Measurements from ENCODE around the gene MYF5. TPM values are rescaled to one million over a fixed set of nuclear protein-coding genes. Genes with fewer than 3 reads are reported as not detected.

Gene MYF5
- total RNA-seq, 1 experiment from 2014 or later: not detected

DNA sequence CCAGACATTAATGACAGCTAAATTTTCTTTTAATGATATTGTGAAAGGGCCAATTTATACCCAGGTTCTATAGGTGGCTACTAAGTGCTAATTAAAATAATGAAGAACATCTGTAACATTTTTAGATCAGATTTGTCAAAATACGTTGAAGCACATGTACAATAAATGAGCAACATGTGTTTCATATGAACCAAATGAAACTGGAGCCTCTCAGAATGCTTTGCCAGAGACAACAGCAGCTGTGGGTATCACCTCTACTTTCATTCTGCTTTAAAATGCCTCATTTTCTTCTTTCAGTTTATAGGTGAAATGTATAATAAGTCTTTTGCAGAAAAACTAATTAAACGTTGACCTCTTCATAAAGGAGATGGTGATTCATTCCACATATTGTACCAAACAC is 35.4 kb upstream of the MYF5 start:
- no peaks in the 10 kb centered on the region for H3K79me2 ChIP-seq (ENCODE audit: low read depth)
- ChIA-PET CTCF (interaction anchor here (0.8 kb wide), 1 partner anchor 1089 kb away, joined by 3 read pairs; no protein-coding TSS in a partner anchor), POLR2A (ENCODE audit: unreplicated experiment) (no interaction called here)
- no TSS peak for BruUV-seq (replicated peaks)
- intact Hi-C loops (cut with micrococcal nuclease; ENCODE audit: unreplicated experiment): no loop called here
- no peaks in the 10 kb centered on the region for H3F3A ChIP-seq (ENCODE audit: insufficient read depth, low read depth)
- no peak for DNase-seq
- no peaks in the 10 kb centered on the region for H3K4me1 ChIP-seq (replicated peaks; ENCODE audit: insufficient read depth)
- no peak overlapping the region for H2AFZ ChIP-seq
- H3K9me3 ChIP-seq (ENCODE audit: insufficient read depth, low read depth): no peaks in the 10 kb centered on the region
- H3K9me2 ChIP-seq (ENCODE audit: insufficient read depth): no peaks in the 10 kb centered on the region
- H3K27me3 ChIP-seq (ENCODE audit: insufficient read depth, low read depth): no peaks in the 10 kb centered on the region
- TF ChIP-seq, protein P1, sequence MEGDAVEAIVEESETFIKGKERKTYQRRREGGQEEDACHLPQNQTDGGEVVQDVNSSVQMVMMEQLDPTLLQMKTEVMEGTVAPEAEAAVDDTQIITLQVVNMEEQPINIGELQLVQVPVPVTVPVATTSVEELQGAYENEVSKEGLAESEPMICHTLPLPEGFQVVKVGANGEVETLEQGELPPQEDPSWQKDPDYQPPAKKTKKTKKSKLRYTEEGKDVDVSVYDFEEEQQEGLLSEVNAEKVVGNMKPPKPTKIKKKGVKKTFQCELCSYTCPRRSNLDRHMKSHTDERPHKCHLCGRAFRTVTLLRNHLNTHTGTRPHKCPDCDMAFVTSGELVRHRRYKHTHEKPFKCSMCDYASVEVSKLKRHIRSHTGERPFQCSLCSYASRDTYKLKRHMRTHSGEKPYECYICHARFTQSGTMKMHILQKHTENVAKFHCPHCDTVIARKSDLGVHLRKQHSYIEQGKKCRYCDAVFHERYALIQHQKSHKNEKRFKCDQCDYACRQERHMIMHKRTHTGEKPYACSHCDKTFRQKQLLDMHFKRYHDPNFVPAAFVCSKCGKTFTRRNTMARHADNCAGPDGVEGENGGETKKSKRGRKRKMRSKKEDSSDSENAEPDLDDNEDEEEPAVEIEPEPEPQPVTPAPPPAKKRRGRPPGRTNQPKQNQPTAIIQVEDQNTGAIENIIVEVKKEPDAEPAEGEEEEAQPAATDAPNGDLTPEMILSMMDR (conservative IDR thresholded peaks at IDR 0.05): no peak
- TF ChIP-seq EZH2 (IDR thresholded peaks at IDR 0.05; ENCODE audit: low read depth): no peak
- H3K27ac ChIP-seq: no peak overlapping the region
- H3K36me3 ChIP-seq (ENCODE audit: low read depth): no peaks in the 10 kb centered on the region
- no peak overlapping the region for H3K4me2 ChIP-seq
- H3K4me3 ChIP-seq: no peak overlapping the region
- H4K20me1 ChIP-seq (ENCODE audit: insufficient read depth): no peaks in the 10 kb centered on the region

DNA sequence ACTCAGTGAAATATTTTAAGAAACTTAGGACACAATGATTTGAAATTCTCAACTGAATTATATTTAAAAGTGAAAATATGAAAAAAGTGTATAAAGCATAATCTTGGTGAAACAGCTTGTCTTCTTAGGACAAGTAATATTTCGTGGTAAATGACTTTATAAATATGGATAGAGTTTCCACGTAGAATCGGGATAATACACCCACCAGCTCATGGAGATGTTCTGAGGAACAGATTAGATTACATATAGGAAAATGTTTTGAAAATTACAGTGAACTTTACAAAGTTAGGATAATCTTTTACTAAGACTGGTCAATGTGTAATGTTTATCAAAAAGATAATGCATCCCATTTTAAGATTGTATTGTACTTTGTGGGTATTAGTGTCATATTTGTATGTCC is 34.9 kb upstream of the MYF5 start:
- Histone ChIP-seq H3K27ac (no peak overlapping the region), H3K4me3 (no peak overlapping the region), H2AFZ (no peak overlapping the region), H3K36me3 (ENCODE audit: low read depth) (no peaks in the 10 kb centered on the region), H3K4me2 (no peak overlapping the region), H3K4me1 (replicated peaks; ENCODE audit: insufficient read depth) (no peaks in the 10 kb centered on the region), H3K27me3 (ENCODE audit: insufficient read depth, low read depth) (no peaks in the 10 kb centered on the region), H3K9me3 (ENCODE audit: insufficient read depth, low read depth) (no peaks in the 10 kb centered on the region), H4K20me1 (ENCODE audit: insufficient read depth) (no peaks in the 10 kb centered on the region), H3F3A (ENCODE audit: insufficient read depth, low read depth) (no peaks in the 10 kb centered on the region), H3K79me2 (ENCODE audit: low read depth) (no peaks in the 10 kb centered on the region), H3K9me2 (ENCODE audit: insufficient read depth) (no peaks in the 10 kb centered on the region)
- ChIA-PET POLR2A (ENCODE audit: unreplicated experiment) (no interaction called here), CTCF (interaction anchor here (0.8 kb wide), 1 partner anchor 1089 kb away, joined by 3 read pairs; no protein-coding TSS in a partner anchor)
- BruUV-seq (replicated peaks): no TSS peak
- intact Hi-C loops (cut with micrococcal nuclease; ENCODE audit: unreplicated experiment): no loop called here
- no peak for TF ChIP-seq EZH2 (IDR thresholded peaks at IDR 0.05; ENCODE audit: low read depth)
- TF ChIP-seq, protein P1 (conservative IDR thresholded peaks at IDR 0.05): no peak
- no peak for DNase-seq

DNA sequence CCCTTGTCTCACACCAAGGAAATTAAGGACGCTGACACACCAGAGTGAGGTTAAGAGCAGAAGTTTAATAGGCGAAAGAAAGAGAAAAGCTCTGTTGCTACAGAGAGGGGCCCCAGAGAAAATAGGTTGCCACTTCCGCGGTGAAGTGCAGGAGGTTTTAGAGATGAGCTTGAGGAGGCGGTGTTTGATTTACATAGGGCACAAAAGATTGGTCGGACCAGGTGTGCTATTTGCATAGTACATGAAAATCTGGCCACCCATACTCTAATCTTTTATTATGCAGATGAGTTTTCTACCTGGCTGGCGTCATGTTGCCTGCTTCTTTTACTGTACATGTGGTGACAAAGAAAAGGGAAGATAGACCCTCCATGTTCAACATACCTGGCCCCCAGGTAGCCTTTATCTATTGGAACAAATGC is 32.6 kb upstream of the MYF5 start:
- H3K27ac ChIP-seq: no peak overlapping the region

More for the DNA sequence above, 32.6 kb upstream of the MYF5 start:
- intact Hi-C loops (cut with micrococcal nuclease; ENCODE audit: unreplicated experiment): no loop called here
- BruUV-seq (replicated peaks): no TSS peak
- H4K20me1 ChIP-seq (ENCODE audit: insufficient read depth): no peaks in the 10 kb centered on the region
- no peak overlapping the region for H3K4me3 ChIP-seq
- ChIA-PET CTCF (no interaction called here), POLR2A (ENCODE audit: unreplicated experiment) (no interaction called here)
- H3K4me2 ChIP-seq: no peak overlapping the region
- H3K27me3 ChIP-seq (ENCODE audit: insufficient read depth, low read depth): no peaks in the 10 kb centered on the region
- TF ChIP-seq, protein P1 (conservative IDR thresholded peaks at IDR 0.05): no peak
- TF ChIP-seq EZH2 (IDR thresholded peaks at IDR 0.05; ENCODE audit: low read depth): no peak
- H2AFZ ChIP-seq: peak overlapping the region; percentile 35; the same call in 1 of the 2 replicates
- H3K9me3 ChIP-seq (ENCODE audit: insufficient read depth, low read depth): no peaks in the 10 kb centered on the region
- H3K79me2 ChIP-seq (ENCODE audit: low read depth): no peaks in the 10 kb centered on the region
- H3K4me1 ChIP-seq (replicated peaks; ENCODE audit: insufficient read depth): no peaks in the 10 kb centered on the region
- no peaks in the 10 kb centered on the region for H3K36me3 ChIP-seq (ENCODE audit: low read depth)
- H3K9me2 ChIP-seq (ENCODE audit: insufficient read depth): no peaks in the 10 kb centered on the region
- no peak for DNase-seq
- H3F3A ChIP-seq (ENCODE audit: insufficient read depth, low read depth): no peaks in the 10 kb centered on the region
